Fibroblast of lung (primary cell): ENCODE results near the gene FHOD3. TPM values are rescaled to one million over a fixed set of nuclear protein-coding genes. Genes with fewer than 3 reads are reported as not detected.

Experiments
- DNase-seq, 2 donors: peaks; one replicate each; pipeline versions ENCODE4 v3.0.0 to v3.0.0-alpha.2; 2010; ENCODE audit warnings: low read depth in 2 of 2
- H2AFZ ChIP-seq: 2 replicates; pipeline ENCODE4 v1.5.1; 2012; ENCODE audit warnings: low read length, control low read depth, inconsistent platforms
- H3K27ac ChIP-seq: 2 replicates; pipeline ENCODE4 v1.5.1; 2011; ENCODE audit warnings: low read length, control low read depth; ENCODE audit not compliant: insufficient read depth
- H3K27me3 ChIP-seq: 2 replicates; pipeline ENCODE4 v1.5.1; 2011; ENCODE audit warnings: mild to moderate bottlenecking, low read length; ENCODE audit not compliant: control insufficient read depth, insufficient read depth
- H3K36me3 ChIP-seq: 2 replicates; pipeline ENCODE4 v1.5.1; 2011; ENCODE audit warnings: low read length; ENCODE audit not compliant: control insufficient read depth, insufficient read depth
- H3K4me1 ChIP-seq: 2 replicates; pipeline ENCODE4 v1.5.1; 2011; ENCODE audit warnings: low read length; ENCODE audit not compliant: control insufficient read depth, insufficient read depth; ENCODE audit errors: extremely low read depth
- H3K4me2 ChIP-seq: 2 replicates; pipeline ENCODE4 v1.5.1; 2011; ENCODE audit warnings: low read length, control low read depth; ENCODE audit not compliant: insufficient read depth; ENCODE audit errors: extremely low read depth
- H3K4me3 ChIP-seq, 4 experiments: fragments of 200-600 bp in 1 of 4; sonication (generic) in 1 of 4; replicated peaks in 1 of 4; 2 replicates each; pipeline ENCODE4 v1.5.1; 2011 to 2016; ENCODE audit warnings: low read length in 4 of 4, low read depth in 3 of 4, mild to moderate bottlenecking in 3 of 4, control low read depth in 2 of 4, inconsistent platforms in 1 of 4, mixed read lengths in 1 of 4; ENCODE audit not compliant: insufficient read depth in 1 of 4; ENCODE audit errors: control extremely low read depth in 1 of 4
- H3K79me2 ChIP-seq: 2 replicates; pipeline ENCODE4 v1.5.1; 2012; ENCODE audit warnings: mild to moderate bottlenecking, low read length, inconsistent platforms; ENCODE audit not compliant: control insufficient read depth, insufficient read depth
- H3K9ac ChIP-seq: 2 replicates; pipeline ENCODE4 v1.5.1; 2011; ENCODE audit warnings: mild to moderate bottlenecking, low read length, control low read depth; ENCODE audit not compliant: insufficient read depth
- H3K9me3 ChIP-seq: 2 replicates; pipeline ENCODE4 v1.5.1; 2012; ENCODE audit warnings: low read depth, low read length; ENCODE audit not compliant: control insufficient read depth, insufficient read depth
- H4K20me1 ChIP-seq: 2 replicates; pipeline ENCODE4 v1.5.1; 2011; ENCODE audit warnings: low read length; ENCODE audit not compliant: control insufficient read depth, insufficient read depth; ENCODE audit errors: extremely low read depth
- EZH2 ChIP-seq: IDR thresholded peaks from 2 replicates; pipeline ENCODE4 v1.5.1; 2012; ENCODE audit warnings: low read length, control low read depth, mild to moderate bottlenecking; ENCODE audit errors: missing control alignments
- polyA plus RNA-seq, 2 donors: library from polyadenylated mRNA; depleted of rRNA in 1 of 2; stranded (reverse) in 1 of 2; unstranded in 1 of 2; fragments of >200 nt; gene quantifications; 2 replicates each; pipeline ENCODE4 v1.2.1, GENCODE V29; 2011 to 2012; ENCODE audit warnings: missing spikeins in 1 of 2
- total RNA-seq: library from RNA; depleted of rRNA; stranded (reverse); fragments of >200 nt; gene quantifications from 2 replicates; pipeline ENCODE4 v1.2.1, GENCODE V29; 2014
- TF ChIP-seq, protein P1 (sequence below), 2 donors: IDR thresholded peaks in 1 of 2; conservative IDR thresholded peaks in 1 of 2; 1 replicate in 1 of 2; 2 replicates in 1 of 2; pipeline ENCODE4 v1.5.1; 2011 to 2012; ENCODE audit warnings: low read length in 2 of 2, control low read depth in 1 of 2, inconsistent platforms in 1 of 2, low read depth in 1 of 2, mild to moderate bottlenecking in 1 of 2

Gene FHOD3
- total and polyA plus RNA-seq, 2 donors (not counting 1 experiment from before 2014, with no cell fraction given): 16.1 to 28.2 TPM

DNA sequence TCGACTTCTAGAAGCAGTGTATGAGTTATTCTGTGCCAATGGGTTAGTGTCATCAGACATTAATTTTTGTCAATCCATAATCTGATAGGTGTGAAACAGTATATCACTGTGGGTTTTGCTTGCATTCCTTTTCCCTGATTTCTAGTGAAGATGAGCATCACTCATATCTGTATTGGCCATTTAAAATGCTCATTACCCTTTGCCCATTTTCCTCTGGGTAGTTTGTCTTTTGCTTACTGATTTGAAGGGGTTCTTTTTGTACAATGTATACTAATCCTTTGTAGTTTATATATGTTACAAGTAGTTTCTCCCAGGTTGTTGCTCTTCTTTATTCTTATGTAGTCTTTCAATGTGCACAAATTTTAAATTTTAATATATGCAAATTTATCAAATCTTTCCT, 379.1 kb downstream of the FHOD3 start:
- H2AFZ ChIP-seq: no peak overlapping the region
- H3K9me3 ChIP-seq: no peaks in the 10 kb centered on the region
- no peak for DNase-seq
- H3K4me1 ChIP-seq: no peaks in the 10 kb centered on the region
- H3K36me3 ChIP-seq: no peaks in the 10 kb centered on the region
- H3K9ac ChIP-seq: no peak overlapping the region
- no peaks in the 10 kb centered on the region for H3K27me3 ChIP-seq
- no peak overlapping the region for H3K4me2 ChIP-seq
- H3K27ac ChIP-seq: no peak overlapping the region
- H3K4me3 ChIP-seq: no peak overlapping the region
- H4K20me1 ChIP-seq: no peaks in the 10 kb centered on the region
- no peaks in the 10 kb centered on the region for H3K79me2 ChIP-seq
- TF ChIP-seq, protein P1, sequence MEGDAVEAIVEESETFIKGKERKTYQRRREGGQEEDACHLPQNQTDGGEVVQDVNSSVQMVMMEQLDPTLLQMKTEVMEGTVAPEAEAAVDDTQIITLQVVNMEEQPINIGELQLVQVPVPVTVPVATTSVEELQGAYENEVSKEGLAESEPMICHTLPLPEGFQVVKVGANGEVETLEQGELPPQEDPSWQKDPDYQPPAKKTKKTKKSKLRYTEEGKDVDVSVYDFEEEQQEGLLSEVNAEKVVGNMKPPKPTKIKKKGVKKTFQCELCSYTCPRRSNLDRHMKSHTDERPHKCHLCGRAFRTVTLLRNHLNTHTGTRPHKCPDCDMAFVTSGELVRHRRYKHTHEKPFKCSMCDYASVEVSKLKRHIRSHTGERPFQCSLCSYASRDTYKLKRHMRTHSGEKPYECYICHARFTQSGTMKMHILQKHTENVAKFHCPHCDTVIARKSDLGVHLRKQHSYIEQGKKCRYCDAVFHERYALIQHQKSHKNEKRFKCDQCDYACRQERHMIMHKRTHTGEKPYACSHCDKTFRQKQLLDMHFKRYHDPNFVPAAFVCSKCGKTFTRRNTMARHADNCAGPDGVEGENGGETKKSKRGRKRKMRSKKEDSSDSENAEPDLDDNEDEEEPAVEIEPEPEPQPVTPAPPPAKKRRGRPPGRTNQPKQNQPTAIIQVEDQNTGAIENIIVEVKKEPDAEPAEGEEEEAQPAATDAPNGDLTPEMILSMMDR (conservative IDR thresholded peaks at IDR 0.05 in 1 of 2, IDR thresholded peaks at IDR 0.05 in 1 of 2; ENCODE audit: low read depth in 1 of 2, low read length in 2 of 2): no peak
- TF ChIP-seq EZH2: no peak

DNA sequence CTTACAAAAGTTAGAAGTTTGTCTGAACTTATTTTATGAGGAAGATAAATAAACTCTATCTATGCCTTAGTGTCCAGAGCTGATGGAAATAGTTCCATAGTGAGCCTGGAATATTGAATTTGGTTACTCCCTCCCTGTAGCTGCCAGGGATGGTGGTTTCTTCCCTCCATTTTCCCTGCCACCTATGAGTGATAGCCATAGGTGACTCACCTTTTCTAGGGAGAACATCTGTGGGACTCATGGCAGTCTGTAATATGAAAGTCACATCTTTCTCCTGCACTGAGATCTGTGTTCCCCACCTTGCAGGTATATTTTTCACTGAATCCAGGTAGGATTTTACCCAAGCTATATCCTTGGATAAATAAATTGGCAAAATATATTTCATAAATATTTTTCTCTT, 382.5 kb downstream of the FHOD3 start:
- no peak overlapping the region for H3K4me2 ChIP-seq
- no peak for DNase-seq
- H3K9me3 ChIP-seq: no peaks in the 10 kb centered on the region
- no peaks in the 10 kb centered on the region for H3K36me3 ChIP-seq
- H3K79me2 ChIP-seq: no peaks in the 10 kb centered on the region
- no peak for TF ChIP-seq EZH2
- TF ChIP-seq, protein P1 (conservative IDR thresholded peaks at IDR 0.05 in 1 of 2, IDR thresholded peaks at IDR 0.05 in 1 of 2; ENCODE audit: low read depth in 1 of 2, low read length in 2 of 2): no peak
- H3K4me1 ChIP-seq: no peaks in the 10 kb centered on the region
- H4K20me1 ChIP-seq: no peaks in the 10 kb centered on the region
- no peaks in the 10 kb centered on the region for H3K27me3 ChIP-seq
- H3K9ac ChIP-seq: no peak overlapping the region
- H3K4me3 ChIP-seq: no peak overlapping the region
- no peak overlapping the region for H2AFZ ChIP-seq
- no peak overlapping the region for H3K27ac ChIP-seq

DNA sequence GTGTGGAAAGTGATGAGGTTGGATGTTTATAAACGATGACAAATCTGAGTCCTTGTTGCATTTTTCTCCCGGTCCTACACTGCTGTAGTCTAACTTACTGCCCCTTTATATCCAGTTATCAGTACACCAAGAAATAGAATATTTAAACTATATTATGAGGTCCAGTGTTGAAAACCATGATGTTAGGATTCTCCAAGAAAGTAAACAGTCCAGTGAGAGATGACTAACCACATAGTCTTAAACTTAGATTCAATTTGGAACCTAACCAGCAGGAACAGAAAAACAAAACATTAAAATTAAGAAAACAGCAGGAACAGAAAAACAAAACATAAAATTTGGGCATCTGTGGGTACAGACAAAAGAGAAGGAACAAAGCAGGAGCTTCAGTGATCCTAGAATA, 388.1 kb downstream of the FHOD3 start:
- DNase-seq: no peak
- H3K4me3 ChIP-seq: no peak overlapping the region
- no peaks in the 10 kb centered on the region for H3K4me1 ChIP-seq
- H4K20me1 ChIP-seq: no peaks in the 10 kb centered on the region
- no peaks in the 10 kb centered on the region for H3K79me2 ChIP-seq
- H3K9ac ChIP-seq: no peak overlapping the region
- TF ChIP-seq EZH2: no peak
- no peaks in the 10 kb centered on the region for H3K36me3 ChIP-seq
- no peak overlapping the region for H3K27ac ChIP-seq
- no peak overlapping the region for H3K4me2 ChIP-seq
- H3K27me3 ChIP-seq: no peaks in the 10 kb centered on the region
- H2AFZ ChIP-seq: no peak overlapping the region
- no peaks in the 10 kb centered on the region for H3K9me3 ChIP-seq
